ENCODE results near the gene PTPRJ. TPM values are rescaled to one million over a fixed set of nuclear protein-coding genes. Genes with fewer than 3 reads are reported as not detected.

The PTPRJ gene
- total and polyA plus RNA-seq, 2 donors (not counting 1 experiment from before 2014, with no cell fraction given) = 11.2 to 20.0 TPM

DNA sequence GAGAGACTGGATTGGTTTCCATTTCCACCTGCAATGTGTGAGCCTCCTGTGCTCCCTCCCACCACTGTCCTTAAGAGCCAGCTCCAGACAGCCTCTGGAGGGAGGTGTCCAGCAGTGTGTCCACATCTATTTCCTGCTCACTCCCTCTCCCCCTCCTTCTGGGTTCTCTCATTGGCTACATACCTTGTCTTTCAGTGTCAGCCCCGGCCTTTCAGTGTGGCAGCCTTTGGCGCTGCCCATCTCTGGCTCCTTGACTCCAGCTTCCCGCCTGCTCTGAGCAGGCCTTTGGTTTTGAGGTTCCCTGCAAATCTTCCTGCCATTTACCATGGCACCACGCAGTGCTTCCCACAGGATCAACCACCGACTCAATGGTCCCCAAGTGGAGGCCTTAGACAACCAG, 19.0 kb upstream of the PTPRJ start:
- H3K9ac ChIP-seq (ENCODE audit: low read length) = no peak overlapping the region

DNA sequence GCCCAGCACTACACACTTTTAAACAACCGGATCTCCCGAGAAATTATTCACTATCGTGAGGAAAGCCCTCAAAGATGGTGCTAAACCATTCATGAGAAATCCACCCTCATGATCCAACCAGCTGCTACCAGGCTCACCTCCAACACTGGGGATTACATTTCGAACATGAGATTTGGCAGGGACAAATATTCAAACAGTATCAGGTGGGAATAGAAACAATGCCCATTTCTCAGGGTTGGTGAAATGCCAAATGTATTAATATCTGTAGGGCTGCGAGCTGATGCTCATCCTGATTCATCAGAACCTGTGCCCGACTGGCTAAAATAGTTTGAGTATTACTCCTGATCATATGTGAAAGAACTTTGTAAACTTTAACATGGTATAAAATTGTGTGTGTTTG, 15.8 kb upstream of the PTPRJ start:
- Histone ChIP-seq H3K27me3 (replicated peaks in 1 of 4; ENCODE audit: control extremely low read depth in 1 of 4, control insufficient read depth in 3 of 4, insufficient read depth in 4 of 4, low read length in 3 of 4) (no peaks in the 10 kb centered on the region), H3K9ac (ENCODE audit: low read length) (no peak overlapping the region), H3K36me3 (replicated peaks in 1 of 2; ENCODE audit: control extremely low read depth in 1 of 2, control insufficient read depth in 1 of 2, extremely low read depth in 1 of 2, insufficient read depth in 2 of 2, low read length in 1 of 2) (no peaks in the 10 kb centered on the region), H3K27ac (ENCODE audit: low read length in 2 of 2) (no peak overlapping the region), H3K9me3 (ENCODE audit: control extremely low read depth in 1 of 3, control insufficient read depth in 2 of 3, insufficient read depth in 1 of 3, low read length in 2 of 3) (peaks cover 0 to 4% (median 0%) of the 10 kb centered on the region in 3 donors), H3K4me2 (replicated peaks; ENCODE audit: low read depth, low read length, poor library complexity, severe bottlenecking) (no peak overlapping the region), H3K4me3 (ENCODE audit: control extremely low read depth in 1 of 5, extremely low read depth in 1 of 5, insufficient read depth in 1 of 5, low read depth in 2 of 5, low read length in 4 of 5) (no peak overlapping the region), H3K4me1 (ENCODE audit: control insufficient read depth in 2 of 2, insufficient read depth in 2 of 2, low read length in 2 of 2) (no peaks in the 10 kb centered on the region), H2AFZ (ENCODE audit: insufficient read depth, low read depth, low read length, poor library complexity, severe bottlenecking) (no peak overlapping the region), H3K79me2 (ENCODE audit: control insufficient read depth, insufficient read depth, low read length) (peaks cover 3% of the 10 kb centered on the region), H4K20me1 (ENCODE audit: control insufficient read depth, insufficient read depth, low read length, poor library complexity, severe bottlenecking) (no peaks in the 10 kb centered on the region)
- H3K27ac Mint-ChIP-seq = no peak overlapping the region
- ChIA-PET CTCF (interaction anchor here (1.0 to 1.8 kb wide), 3 partner anchors 30 to 145 kb away, joined by 3 to 5 read pairs (median 4); no protein-coding TSS in a partner anchor), POLR2A (no interaction called here)
- no peaks in the 10 kb centered on the region for H3K27me3 Mint-ChIP-seq
- peaks cover 3% of the 10 kb centered on the region for H3K4me1 Mint-ChIP-seq
- DNase-seq = no peak
- TF ChIP-seq EZH2 (IDR thresholded peaks at IDR 0.05; ENCODE audit: borderline replicate concordance, insufficient read depth, low read depth, low read length, poor library complexity, severe bottlenecking) (no peak), CTCF (IDR thresholded peaks at IDR 0.05) (no peak)
- H3K9me3 Mint-ChIP-seq (ENCODE audit: insufficient read depth) = no peaks in the 10 kb centered on the region
- ATAC-seq (ENCODE audit: low read depth) = no peak
- 100% methylated on average over 2 of the region's 6 CpGs for WGBS (ENCODE audit: insufficient coverage)
- intact Hi-C loops (cut with micrococcal nuclease) = no loop called here
- H3K4me3 Mint-ChIP-seq = no peak overlapping the region

More for the DNA sequence above, 19.0 kb upstream of the PTPRJ start:
- Histone ChIP-seq H4K20me1 (ENCODE audit: control insufficient read depth, insufficient read depth, low read length, poor library complexity, severe bottlenecking) (no peaks in the 10 kb centered on the region), H3K27ac (ENCODE audit: low read length in 2 of 2) (no peak overlapping the region), H3K4me2 (replicated peaks; ENCODE audit: low read depth, low read length, poor library complexity, severe bottlenecking) (no peak overlapping the region), H3K27me3 (replicated peaks in 1 of 4; ENCODE audit: control extremely low read depth in 1 of 4, control insufficient read depth in 3 of 4, insufficient read depth in 4 of 4, low read length in 3 of 4) (no peaks in the 10 kb centered on the region), H3K79me2 (ENCODE audit: control insufficient read depth, insufficient read depth, low read length) (no peaks in the 10 kb centered on the region), H3K4me1 (ENCODE audit: control insufficient read depth in 2 of 2, insufficient read depth in 2 of 2, low read length in 2 of 2) (no peaks in the 10 kb centered on the region), H3K36me3 (replicated peaks in 1 of 2; ENCODE audit: control extremely low read depth in 1 of 2, control insufficient read depth in 1 of 2, extremely low read depth in 1 of 2, insufficient read depth in 2 of 2, low read length in 1 of 2) (no peaks in the 10 kb centered on the region), H3K4me3 (ENCODE audit: control extremely low read depth in 1 of 5, extremely low read depth in 1 of 5, insufficient read depth in 1 of 5, low read depth in 2 of 5, low read length in 4 of 5) (no peak overlapping the region), H3K9me3 (ENCODE audit: control extremely low read depth in 1 of 3, control insufficient read depth in 2 of 3, insufficient read depth in 1 of 3, low read length in 2 of 3) (peaks cover 0 to 4% (median 0%) of the 10 kb centered on the region in 3 donors), H2AFZ (ENCODE audit: insufficient read depth, low read depth, low read length, poor library complexity, severe bottlenecking) (no peak overlapping the region)
- TF ChIP-seq CTCF (IDR thresholded peaks at IDR 0.05) (no peak), EZH2 (IDR thresholded peaks at IDR 0.05; ENCODE audit: borderline replicate concordance, insufficient read depth, low read depth, low read length, poor library complexity, severe bottlenecking) (no peak)
- Mint-ChIP-seq H3K4me3 (no peak overlapping the region), H3K4me1 (peaks cover 3% of the 10 kb centered on the region), H3K9me3 (ENCODE audit: insufficient read depth) (no peaks in the 10 kb centered on the region), H3K27me3 (no peaks in the 10 kb centered on the region), H3K27ac (no peak overlapping the region)
- intact Hi-C loops (cut with micrococcal nuclease) = no loop called here
- CTCF ChIA-PET = no interaction called here
- POLR2A ChIA-PET = interaction anchor here (0.7 kb wide), 1 partner anchor 46 kb away, joined by 4 read pairs; no protein-coding TSS in a partner anchor
- WGBS (ENCODE audit: insufficient coverage) = 100% methylated on average over 5 of the region's 5 CpGs
- no peak for DNase-seq
- ATAC-seq (ENCODE audit: low read depth) = no peak
